Chondrocyte (in vitro differentiated cells): ENCODE results near the gene TRPV6. TPM values are rescaled to one million over a fixed set of nuclear protein-coding genes. Genes with fewer than 3 reads are reported as not detected.

Experiments
- DNase-seq: peaks from one replicate; pipeline ENCODE4 v3.0.0; 2021; ENCODE audit warnings: mixed read lengths, low spot score
- H3K27ac Mint-ChIP-seq: one replicate; pipeline ENCODE4 v1.8.0; 2021; ENCODE audit warnings: mild to moderate bottlenecking, moderate library complexity, mixed read lengths; ENCODE audit not compliant: unreplicated experiment
- H3K27me3 Mint-ChIP-seq: 2 replicates; pipeline ENCODE4 v1.8.0; 2021; ENCODE audit warnings: low read depth, mixed read lengths
- H3K36me3 Mint-ChIP-seq: 2 replicates; pipeline ENCODE4 v1.8.0; 2021; ENCODE audit warnings: low read depth, mixed read lengths
- H3K4me1 Mint-ChIP-seq: 2 replicates; pipeline ENCODE4 v1.8.0; 2021; ENCODE audit warnings: low read depth, mild to moderate bottlenecking, mixed read lengths
- H3K4me3 Mint-ChIP-seq: one replicate; pipeline ENCODE4 v1.8.0; 2021; ENCODE audit warnings: mild to moderate bottlenecking, moderate library complexity, mixed read lengths; ENCODE audit not compliant: unreplicated experiment
- H3K9me3 Mint-ChIP-seq: 2 replicates; pipeline ENCODE4 v1.8.0; 2021; ENCODE audit warnings: low read depth, mixed read lengths
- CTCF ChIP-seq: fragments of 200-600 bp; sonication (generic); IDR thresholded peaks from 2 replicates; pipeline ENCODE4 v1.5.0; 2021; ENCODE audit warnings: antibody characterized with exemption, mild to moderate bottlenecking, moderate library complexity
- total RNA-seq: library from RNA; stranded (reverse); gene quantifications from 3 replicates; pipeline ENCODE4 v1.2.1, GENCODE V29; 2021

The TRPV6 gene
- total RNA-seq, 1 donor from 2014 or later = not detected

DNA sequence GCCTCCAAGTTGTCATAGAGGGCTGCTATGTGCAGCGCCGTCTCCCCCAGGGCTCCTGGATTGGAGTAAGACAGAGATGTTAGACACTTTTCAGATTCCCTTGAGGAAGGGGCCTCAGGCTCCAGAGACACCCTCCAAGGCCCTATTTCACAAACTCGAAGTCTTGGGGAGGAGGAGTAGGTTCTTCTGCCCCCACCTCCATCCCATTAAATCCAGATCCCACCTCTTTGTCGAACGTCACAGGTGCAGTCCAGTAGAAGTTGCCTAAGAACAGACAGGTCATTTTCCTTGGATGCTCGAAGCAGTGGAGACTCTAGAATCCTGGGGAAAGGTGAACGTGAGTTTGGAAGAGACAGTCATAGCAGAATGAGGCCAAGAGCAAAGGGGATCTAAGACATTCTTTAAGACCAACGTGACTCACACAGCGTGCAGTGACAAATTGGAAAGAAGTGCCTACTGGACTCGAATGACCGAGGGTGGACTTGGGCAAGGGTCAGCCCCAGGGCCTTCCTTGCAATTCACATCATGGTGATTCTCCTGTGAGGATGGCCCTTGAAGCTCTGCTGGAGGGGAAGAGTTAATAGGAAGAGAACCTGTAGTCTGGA lies 44.7 kb upstream of the TRPV6 start:
- no peak overlapping the region for H3K4me3 Mint-ChIP-seq
- DNase-seq = no peak
- peaks cover 7% of the 10 kb centered on the region for H3K27me3 Mint-ChIP-seq
- no peaks in the 10 kb centered on the region for H3K36me3 Mint-ChIP-seq
- H3K27ac Mint-ChIP-seq = no peak overlapping the region
- TF ChIP-seq CTCF = no peak
- peaks cover 7% of the 10 kb centered on the region for H3K9me3 Mint-ChIP-seq
- H3K4me1 Mint-ChIP-seq = no peaks in the 10 kb centered on the region

DNA sequence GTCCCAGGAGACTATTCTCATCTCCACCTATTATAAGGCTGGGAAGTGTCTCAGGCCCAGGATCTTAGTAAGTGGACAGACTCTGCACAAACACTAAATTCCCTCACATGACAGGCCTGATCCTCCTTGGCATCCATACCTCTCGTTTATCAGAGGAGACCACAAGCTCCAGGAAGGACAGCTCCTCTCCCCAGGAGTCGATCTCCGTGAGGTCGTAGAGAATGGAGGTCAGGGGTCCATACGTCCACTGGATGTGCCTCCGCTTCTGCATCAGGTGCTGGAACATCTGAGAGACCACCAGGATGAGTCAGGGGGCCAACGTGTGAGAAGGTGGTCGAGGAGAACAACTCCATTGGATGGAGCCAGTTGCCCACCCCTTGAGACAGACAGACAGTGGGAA lies 42.4 kb upstream of the TRPV6 start:
- H3K27me3 Mint-ChIP-seq = peaks cover 7% of the 10 kb centered on the region
- H3K9me3 Mint-ChIP-seq = peaks cover 7% of the 10 kb centered on the region
- H3K27ac Mint-ChIP-seq = no peak overlapping the region
- H3K36me3 Mint-ChIP-seq = no peaks in the 10 kb centered on the region
- TF ChIP-seq CTCF = no peak
- no peak overlapping the region for H3K4me3 Mint-ChIP-seq
- no peak for DNase-seq
- H3K4me1 Mint-ChIP-seq = no peaks in the 10 kb centered on the region

DNA sequence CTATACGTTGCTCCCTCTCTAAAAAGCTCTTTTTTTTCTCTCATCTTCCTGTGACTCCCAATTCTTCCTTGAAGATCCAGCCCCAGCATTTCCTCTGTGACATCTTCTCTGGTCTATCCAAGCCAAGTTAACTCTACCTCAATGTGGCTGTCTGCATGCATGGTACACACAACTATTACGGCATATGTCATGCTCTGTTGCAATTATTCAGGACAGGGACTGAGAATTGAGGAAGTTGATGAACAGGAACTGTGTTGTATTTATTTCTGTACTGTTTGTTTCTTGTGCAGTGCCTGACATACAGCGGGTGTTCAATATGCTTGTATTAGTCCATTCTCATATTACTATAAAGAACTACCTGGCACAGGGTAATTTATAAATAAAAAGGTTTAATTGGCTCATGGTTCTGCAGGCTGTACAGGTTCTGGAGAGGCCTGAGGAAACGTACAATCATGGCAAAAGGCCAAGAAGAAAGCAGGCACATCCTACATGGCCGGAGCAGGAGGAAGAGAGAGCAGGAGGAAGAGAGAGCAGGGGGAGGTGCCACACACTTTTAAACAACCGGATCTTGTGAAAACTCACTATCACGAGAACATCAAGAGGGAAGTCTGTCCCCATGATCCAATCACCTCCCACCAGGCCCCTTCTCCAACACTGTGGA lies 41.7 kb upstream of the TRPV6 start:
- Mint-ChIP-seq H3K9me3 (peaks cover 7% of the 10 kb centered on the region), H3K27me3 (peaks cover 7% of the 10 kb centered on the region), H3K36me3 (no peaks in the 10 kb centered on the region)

GRCh38 chr7:142925413-142925812 lies 39.9 kb upstream of the TRPV6 start:
- DNase-seq = no peak
- Mint-ChIP-seq H3K9me3 (peaks cover 4% of the 10 kb centered on the region), H3K4me1 (no peaks in the 10 kb centered on the region), H3K27me3 (peaks cover 10% of the 10 kb centered on the region), H3K27ac (no peak overlapping the region), H3K36me3 (no peaks in the 10 kb centered on the region), H3K4me3 (no peak overlapping the region)
- TF ChIP-seq CTCF = no peak

More for the DNA sequence above, 41.7 kb upstream of the TRPV6 start:
- H3K27ac Mint-ChIP-seq = no peak overlapping the region
- no peak overlapping the region for H3K4me3 Mint-ChIP-seq
- DNase-seq = no peak
- no peak for TF ChIP-seq CTCF
- H3K4me1 Mint-ChIP-seq = no peaks in the 10 kb centered on the region

DNA sequence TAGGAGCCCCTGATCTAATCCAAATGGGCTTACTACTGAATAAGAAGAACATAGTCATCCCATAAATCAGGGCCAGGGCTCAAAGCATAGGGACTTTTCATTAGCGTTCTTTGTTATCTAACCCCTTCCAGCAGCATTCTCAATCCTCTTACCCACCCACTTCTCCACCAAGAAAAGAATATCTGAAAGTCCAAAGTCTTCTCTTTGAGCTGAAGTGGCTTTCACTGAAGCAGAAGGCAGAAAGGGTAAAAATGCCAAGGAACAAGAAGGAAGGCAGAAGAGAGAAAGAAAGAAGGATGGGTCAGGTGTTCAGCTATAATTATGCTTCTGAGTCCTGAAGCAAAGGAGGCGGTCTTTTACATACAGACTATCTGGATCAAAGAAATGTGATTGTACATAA lies 37.8 kb upstream of the TRPV6 start:
- Mint-ChIP-seq H3K9me3 (no peaks in the 10 kb centered on the region), H3K4me1 (no peaks in the 10 kb centered on the region), H3K27ac (no peak overlapping the region), H3K4me3 (no peak overlapping the region), H3K36me3 (no peaks in the 10 kb centered on the region), H3K27me3 (peaks cover 10% of the 10 kb centered on the region)
- TF ChIP-seq CTCF = no peak
- DNase-seq = no peak
